Vagina (tissue), 2 donors: ENCODE results near the gene COL10A1. TPM values are rescaled to one million over a fixed set of nuclear protein-coding genes. Genes with fewer than 3 reads are reported as not detected.

Experiments used
- DNase-seq, 2 donors: peaks; one replicate each; pipeline ENCODE4 v3.0.0-alpha.2; 2017; ENCODE audit errors: extremely low spot score in 2 of 2
- H3K27ac ChIP-seq: fragments of 200-600 bp; sonication (generic); one replicate; pipeline ENCODE4 v1.5.1; 2019
- H3K27me3 ChIP-seq: fragments of 200-600 bp; sonication (generic); one replicate; pipeline ENCODE4 v1.5.1; 2019
- H3K36me3 ChIP-seq, 2 donors: fragments of 200-600 bp; sonication (generic); one replicate each; pipeline ENCODE4 v1.5.1; 2017 to 2019
- H3K4me1 ChIP-seq: fragments of 200-600 bp; sonication (generic); one replicate; pipeline ENCODE4 v1.5.1; 2019
- H3K4me3 ChIP-seq, 2 donors: fragments of 200-600 bp; sonication (generic); 1 replicate in 1 of 2; 2 replicates in 1 of 2; pipeline ENCODE4 v1.5.1; 2016 to 2019
- H3K9me3 ChIP-seq: fragments of 200-600 bp; sonication (generic); one replicate; pipeline ENCODE4 v1.5.1; 2019
- POLR2A ChIP-seq, 2 donors: fragments of 450-650 bp; IDR thresholded peaks; one replicate each; pipeline ENCODE4 v1.6.1; 2017; ENCODE audit warnings: antibody characterized with exemption in 2 of 2, mild to moderate bottlenecking in 2 of 2, moderate library complexity in 2 of 2
- POLR2AphosphoS5 ChIP-seq, 2 donors: sonication (generic); formaldehyde crosslinking; IDR thresholded peaks; one replicate each; pipeline ENCODE4 v1.9.0; 2017; ENCODE audit warnings: antibody characterized with exemption in 2 of 2, mild to moderate bottlenecking in 2 of 2, low read depth in 1 of 2; ENCODE audit not compliant: insufficient read depth in 1 of 2
- intact Hi-C: fragments of 100-400 bp; cut with DNase I; formaldehyde crosslinking; loops from one replicate; pipeline ENCODE4 v1.15.1; 2023
- total RNA-seq: library from RNA; depleted of rRNA; stranded (reverse); fragments of >200 nt; gene quantifications from one replicate; pipeline ENCODE4 v1.2.3, GENCODE V29; 2016
- TF ChIP-seq, protein P1 (sequence below), 3 experiments: fragments of 450-650 bp in 2 of 3; fragments of 200-600 bp in 1 of 3; sonication (generic) in 1 of 3; IDR thresholded peaks; one replicate each; pipeline ENCODE4 v1.5.1; 2017 to 2019; ENCODE audit warnings: antibody characterized with exemption in 3 of 3, mild to moderate bottlenecking in 2 of 3, moderate library complexity in 2 of 3

Gene COL10A1
- total RNA-seq, 1 donor from 2014 or later, result not detected

GRCh38 chr6:116070616-116071389 is 55.1 kb downstream of the COL10A1 start:
- Histone ChIP-seq H3K9me3 (no peaks in the 10 kb centered on the region), H3K27ac (no peak overlapping the region), H3K27me3 (no peaks in the 10 kb centered on the region), H3K4me1 (no peaks in the 10 kb centered on the region), H3K36me3 (no peaks in the 10 kb centered on the region), H3K4me3 (no peak overlapping the region)
- TF ChIP-seq, protein P1, sequence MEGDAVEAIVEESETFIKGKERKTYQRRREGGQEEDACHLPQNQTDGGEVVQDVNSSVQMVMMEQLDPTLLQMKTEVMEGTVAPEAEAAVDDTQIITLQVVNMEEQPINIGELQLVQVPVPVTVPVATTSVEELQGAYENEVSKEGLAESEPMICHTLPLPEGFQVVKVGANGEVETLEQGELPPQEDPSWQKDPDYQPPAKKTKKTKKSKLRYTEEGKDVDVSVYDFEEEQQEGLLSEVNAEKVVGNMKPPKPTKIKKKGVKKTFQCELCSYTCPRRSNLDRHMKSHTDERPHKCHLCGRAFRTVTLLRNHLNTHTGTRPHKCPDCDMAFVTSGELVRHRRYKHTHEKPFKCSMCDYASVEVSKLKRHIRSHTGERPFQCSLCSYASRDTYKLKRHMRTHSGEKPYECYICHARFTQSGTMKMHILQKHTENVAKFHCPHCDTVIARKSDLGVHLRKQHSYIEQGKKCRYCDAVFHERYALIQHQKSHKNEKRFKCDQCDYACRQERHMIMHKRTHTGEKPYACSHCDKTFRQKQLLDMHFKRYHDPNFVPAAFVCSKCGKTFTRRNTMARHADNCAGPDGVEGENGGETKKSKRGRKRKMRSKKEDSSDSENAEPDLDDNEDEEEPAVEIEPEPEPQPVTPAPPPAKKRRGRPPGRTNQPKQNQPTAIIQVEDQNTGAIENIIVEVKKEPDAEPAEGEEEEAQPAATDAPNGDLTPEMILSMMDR (IDR thresholded peaks at IDR 0.05), result no peak
- TF ChIP-seq POLR2A (IDR thresholded peaks at IDR 0.05), result no peak
- TF ChIP-seq POLR2AphosphoS5 (IDR thresholded peaks at IDR 0.05; ENCODE audit: insufficient read depth in 1 of 2, low read depth in 1 of 2), result no peak
- no peak for DNase-seq
- intact Hi-C loops, result no loop called here

GRCh38 chr6:116070101-116070500 is 55.8 kb downstream of the COL10A1 start:
- no peak for DNase-seq
- Histone ChIP-seq H3K4me3 (no peak overlapping the region), H3K27ac (no peak overlapping the region), H3K4me1 (no peaks in the 10 kb centered on the region), H3K36me3 (no peaks in the 10 kb centered on the region), H3K27me3 (no peaks in the 10 kb centered on the region), H3K9me3 (no peaks in the 10 kb centered on the region)
- intact Hi-C loops, result no loop called here
- no peak for TF ChIP-seq POLR2AphosphoS5 (IDR thresholded peaks at IDR 0.05; ENCODE audit: insufficient read depth in 1 of 2, low read depth in 1 of 2)
- TF ChIP-seq, protein P1 (IDR thresholded peaks at IDR 0.05), result no peak
- TF ChIP-seq POLR2A (IDR thresholded peaks at IDR 0.05), result no peak

Other genes starting within 250 kb of the COL10A1 start
- 3.9 TPM for gene FRK, start 65.2 kb downstream of the COL10A1 start, total RNA-seq
- gene NT5DC1, start 25.3 kb downstream of the COL10A1 start, total RNA-seq, result 6.1 TPM
- gene TSPYL4, start 127.9 kb upstream of the COL10A1 start, total RNA-seq, result 11.8 TPM
- gene TSPYL1, start 153.8 kb upstream of the COL10A1 start, total RNA-seq, result 41.0 TPM
- 33.1 TPM for gene DSE, start 244.8 kb upstream of the COL10A1 start, total RNA-seq